ENCODE data around the gene DCLRE1B.

DNA sequence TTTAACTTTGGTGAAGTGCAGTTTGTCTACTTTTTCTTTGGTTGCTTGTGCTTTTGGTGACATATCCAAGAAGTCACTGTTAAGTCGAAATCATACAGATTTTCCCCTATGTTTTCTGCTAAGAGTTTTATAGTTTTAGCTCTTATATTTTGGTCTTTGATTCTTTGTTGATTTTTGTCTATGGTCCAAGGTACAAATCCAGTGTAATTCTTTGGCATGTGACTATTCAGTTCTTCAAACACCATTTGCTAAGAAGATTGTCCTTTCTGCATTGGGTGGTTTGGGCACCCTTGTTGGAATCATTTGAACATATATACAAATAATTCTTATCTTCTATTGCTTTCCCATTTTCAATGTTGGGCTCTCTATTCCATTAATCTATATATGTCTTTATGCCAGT, 40.2 kb downstream of the DCLRE1B start:
- TF ChIP-seq, protein P1, sequence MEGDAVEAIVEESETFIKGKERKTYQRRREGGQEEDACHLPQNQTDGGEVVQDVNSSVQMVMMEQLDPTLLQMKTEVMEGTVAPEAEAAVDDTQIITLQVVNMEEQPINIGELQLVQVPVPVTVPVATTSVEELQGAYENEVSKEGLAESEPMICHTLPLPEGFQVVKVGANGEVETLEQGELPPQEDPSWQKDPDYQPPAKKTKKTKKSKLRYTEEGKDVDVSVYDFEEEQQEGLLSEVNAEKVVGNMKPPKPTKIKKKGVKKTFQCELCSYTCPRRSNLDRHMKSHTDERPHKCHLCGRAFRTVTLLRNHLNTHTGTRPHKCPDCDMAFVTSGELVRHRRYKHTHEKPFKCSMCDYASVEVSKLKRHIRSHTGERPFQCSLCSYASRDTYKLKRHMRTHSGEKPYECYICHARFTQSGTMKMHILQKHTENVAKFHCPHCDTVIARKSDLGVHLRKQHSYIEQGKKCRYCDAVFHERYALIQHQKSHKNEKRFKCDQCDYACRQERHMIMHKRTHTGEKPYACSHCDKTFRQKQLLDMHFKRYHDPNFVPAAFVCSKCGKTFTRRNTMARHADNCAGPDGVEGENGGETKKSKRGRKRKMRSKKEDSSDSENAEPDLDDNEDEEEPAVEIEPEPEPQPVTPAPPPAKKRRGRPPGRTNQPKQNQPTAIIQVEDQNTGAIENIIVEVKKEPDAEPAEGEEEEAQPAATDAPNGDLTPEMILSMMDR (IDR thresholded peaks at IDR 0.05; ENCODE audit: insufficient read depth, low read depth, low read length) = no peak
- no peak for TF ChIP-seq EZH2 (IDR thresholded peaks at IDR 0.05; ENCODE audit: insufficient read depth, low read length)

All from astrocyte (in vitro differentiated cells and primary cell).